ENCODE results near the gene RNF220.

RNF220 gene

GRCh38 chr1:44389437-44389836, 15.6 kb upstream of the RNF220 start:
- H3K27ac ChIP-seq, result no peak overlapping the region
- TF ChIP-seq CTCF (conservative IDR thresholded peaks at IDR 0.05), result no peak

GRCh38 chr1:44390277-44390676, 14.8 kb upstream of the RNF220 start:
- no peak overlapping the region for H3K27ac ChIP-seq
- TF ChIP-seq CTCF (conservative IDR thresholded peaks at IDR 0.05), result no peak
- no peak for TF ChIP-seq ZFX (IDR thresholded peaks at IDR 0.05)

- no peak for TF ChIP-seq ZFX (IDR thresholded peaks at IDR 0.05)
- no peak for TF ChIP-seq CTCF (conservative IDR thresholded peaks at IDR 0.05)
- H3K27ac ChIP-seq, result no peak overlapping the region
Measured at GRCh38 chr1:44401256-44402228, 3.5 kb upstream of the RNF220 start.

- H3K27ac ChIP-seq, result no peak overlapping the region
- TF ChIP-seq ZFX (IDR thresholded peaks at IDR 0.05) (no peak), CTCF (conservative IDR thresholded peaks at IDR 0.05) (no peak)
Measured at GRCh38 chr1:44405798-44406736, 1.0 kb downstream of the RNF220 start.

GRCh38 chr1:44406737-44407429, 1.8 kb downstream of the RNF220 start:
- TF ChIP-seq CTCF (conservative IDR thresholded peaks at IDR 0.05), result no peak
- TF ChIP-seq ZFX (IDR thresholded peaks at IDR 0.05), result no peak
- no peak overlapping the region for H3K27ac ChIP-seq

- no peak for TF ChIP-seq ZFX (IDR thresholded peaks at IDR 0.05)
- TF ChIP-seq CTCF (conservative IDR thresholded peaks at IDR 0.05), result no peak
- no peak overlapping the region for H3K27ac ChIP-seq
Measured at GRCh38 chr1:44407430-44408211, 2.6 kb downstream of the RNF220 start.

Measured in C4-2B (cell line).